Ishikawa (cell line): Measurements from ENCODE around the gene KIF6.

Experiments
- CEBPB ChIP-seq: IDR thresholded peaks from 2 replicates; pipeline ENCODE4 v1.6.1; 2012
- MAX ChIP-seq: IDR thresholded peaks from 2 replicates; pipeline ENCODE4 v1.6.1; 2012
- RAD21 ChIP-seq: IDR thresholded peaks from 2 replicates; pipeline ENCODE4 v1.6.1; 2012; ENCODE audit warnings: low read depth
- REST ChIP-seq: IDR thresholded peaks from 2 replicates; pipeline ENCODE4 v1.6.1; 2012; ENCODE audit warnings: low read depth, mild to moderate bottlenecking
- TAF1 ChIP-seq: IDR thresholded peaks from 2 replicates; pipeline ENCODE4 v1.6.1; 2012; ENCODE audit warnings: low read depth, mild to moderate bottlenecking
- TCF12 ChIP-seq: IDR thresholded peaks from 2 replicates; pipeline ENCODE4 v1.6.1; 2012; ENCODE audit warnings: low read depth
- USF1 ChIP-seq: IDR thresholded peaks from 2 replicates; pipeline ENCODE4 v1.6.1; 2012
- YY1 ChIP-seq: IDR thresholded peaks from 2 replicates; pipeline ENCODE4 v1.6.1; 2012; ENCODE audit warnings: low read depth

- TF ChIP-seq TCF12 (no peak), YY1 (no peak), USF1 (no peak), RAD21 (no peak), TAF1 (no peak), REST (no peak), CEBPB (no peak), MAX (no peak)
Measured at GRCh38 chr6:39409889-39410288, 315.3 kb downstream of the KIF6 start.
